HepG2 (cell line): ENCODE data around the gene KHNYN. TPM values are rescaled to one million over a fixed set of nuclear protein-coding genes. Genes with fewer than 3 reads are reported as not detected.

ENCODE experiments used
- E2F5 ChIP-seq: sonication (generic); formaldehyde crosslinking; conservative IDR thresholded peaks from 2 replicates; pipeline ENCODE4 v1.4.0; 2020; ENCODE audit warnings: missing genetic modification reagents
- EP300 ChIP-seq, 3 experiments: sonication (generic) in 1 of 3; formaldehyde crosslinking in 1 of 3; IDR thresholded peaks; 2 replicates each; pipeline versions ENCODE4 v1.5.1 to v1.6.1; 2011 to 2020; ENCODE audit warnings: low read depth in 2 of 3, low read length in 2 of 3, borderline replicate concordance in 1 of 3, improper control_type of control experiment in 1 of 3, mild to moderate bottlenecking in 1 of 3, missing genetic modification reagents in 1 of 3, moderate library complexity in 1 of 3
- HDAC1 ChIP-seq: sonication (generic); formaldehyde crosslinking; IDR thresholded peaks from 2 replicates; pipeline ENCODE4 v1.5.1; 2020; ENCODE audit warnings: mild to moderate bottlenecking, missing genetic modification reagents
- HIVEP1 ChIP-seq: sonication (generic); formaldehyde crosslinking; IDR thresholded peaks from 2 replicates; pipeline ENCODE4 v1.4.0; 2020; ENCODE audit warnings: mild to moderate bottlenecking, missing genetic modification reagents
- HOMEZ ChIP-seq: IDR thresholded peaks from 2 replicates; pipeline ENCODE4 v1.6.1; 2016; ENCODE audit warnings: low read depth
- KLF12 ChIP-seq: sonication (generic); formaldehyde crosslinking; IDR thresholded peaks from 2 replicates; pipeline ENCODE4 v1.4.0; 2020; ENCODE audit warnings: missing genetic modification reagents, borderline replicate concordance
- LRRFIP1 ChIP-seq: sonication (generic); formaldehyde crosslinking; conservative IDR thresholded peaks from 2 replicates; pipeline ENCODE4 v1.4.0; 2020; ENCODE audit warnings: missing genetic modification reagents
- MZF1 ChIP-seq: sonication (generic); formaldehyde crosslinking; IDR thresholded peaks from 2 replicates; pipeline ENCODE4 v1.8.1; 2023; ENCODE audit warnings: mild to moderate bottlenecking, missing genetic modification reagents, borderline replicate concordance
- NFIB ChIP-seq: sonication (generic); formaldehyde crosslinking; IDR thresholded peaks from 2 replicates; pipeline ENCODE4 v1.9.0; 2021; ENCODE audit warnings: missing genetic modification reagents, mild to moderate bottlenecking, borderline replicate concordance
- NONO ChIP-seq, 2 experiments: fragments of 450-650 bp in 1 of 2; sonication (generic) in 1 of 2; formaldehyde crosslinking in 1 of 2; IDR thresholded peaks in 1 of 2; conservative IDR thresholded peaks in 1 of 2; 2 replicates each; pipeline versions ENCODE4 v1.6.1 to v1.8.0; 2017 to 2022; ENCODE audit warnings: mild to moderate bottlenecking in 1 of 2, missing genetic modification reagents in 1 of 2, moderate library complexity in 1 of 2
- PHF21A ChIP-seq: sonication (generic); formaldehyde crosslinking; IDR thresholded peaks from 2 replicates; pipeline ENCODE4 v1.5.0; 2020; ENCODE audit warnings: mild to moderate bottlenecking, missing genetic modification reagents
- PTBP1 ChIP-seq: fragments of 200-400 bp; formaldehyde crosslinking; IDR thresholded peaks from 2 replicates; pipeline ENCODE4 v1.6.1; 2018; ENCODE audit warnings: low read length, low read depth; ENCODE audit not compliant: poor library complexity, severe bottlenecking
- SMC3 ChIP-seq: IDR thresholded peaks from 2 replicates; pipeline ENCODE4 v1.6.1; 2011; ENCODE audit warnings: low read length, improper control_type of control experiment
- YY1 ChIP-seq: IDR thresholded peaks from 2 replicates; pipeline ENCODE4 v1.6.1; 2011; ENCODE audit warnings: low read length, low read depth, moderate library complexity, mild to moderate bottlenecking; ENCODE audit not compliant: insufficient read depth, insufficient replicate concordance
- ZBTB39 ChIP-seq: sonication (generic); formaldehyde crosslinking; IDR thresholded peaks from 2 replicates; pipeline ENCODE4 v1.5.0; 2020; ENCODE audit warnings: missing genetic modification reagents
- ZNF230 ChIP-seq: sonication (generic); formaldehyde crosslinking; IDR thresholded peaks from 2 replicates; pipeline ENCODE4 v1.4.0; 2020; ENCODE audit warnings: mild to moderate bottlenecking, missing genetic modification reagents
- ZNF382 ChIP-seq: sonication (generic); formaldehyde crosslinking; IDR thresholded peaks from 2 replicates; pipeline ENCODE4 v1.5.0; 2020; ENCODE audit warnings: missing genetic modification reagents, mild to moderate bottlenecking, borderline replicate concordance
- ZNF564 ChIP-seq: sonication (generic); formaldehyde crosslinking; IDR thresholded peaks from 2 replicates; pipeline ENCODE4 v1.8.1; 2023; ENCODE audit warnings: mild to moderate bottlenecking, missing genetic modification reagents
- ZNF788 ChIP-seq: sonication (generic); formaldehyde crosslinking; IDR thresholded peaks from 2 replicates; pipeline ENCODE4 v1.5.0; 2020; ENCODE audit warnings: mild to moderate bottlenecking, missing genetic modification reagents, borderline replicate concordance
- ZNF883 ChIP-seq: sonication (generic); formaldehyde crosslinking; IDR thresholded peaks from 2 replicates; pipeline ENCODE4 v1.5.1; 2020; ENCODE audit warnings: mild to moderate bottlenecking, missing genetic modification reagents; ENCODE audit errors: not compliant biosample characterization
- polyA plus RNA-seq, 8 experiments: library from polyadenylated mRNA; depleted of rRNA in 3 of 8; stranded (reverse) in 7 of 8; unstranded in 1 of 8; fragments of >200 nt; fragmentation: Illumina TruSeq in 4 of 8; extraction: Trizol in 4 of 8; gene quantifications; 2 replicates each; pipeline versions ENCODE4 v1.2.1 to v1.2.3, GENCODE V29; 2011 to 2016; ENCODE audit warnings: low read depth in 4 of 8, missing spikeins in 1 of 8, mixed read lengths in 1 of 8; ENCODE audit not compliant: insufficient read depth in 1 of 8
- total RNA-seq, 5 experiments: library from RNA; depleted of rRNA; stranded (reverse); fragments of >200 nt; fragmentation: Illumina TruSeq; extraction: Trizol; gene quantifications; 2 replicates each; pipeline ENCODE4 v1.2.3, GENCODE V29; 2016; ENCODE audit warnings: low read depth in 1 of 5
- TF ChIP-seq, protein P1 (sequence below): IDR thresholded peaks from 2 replicates; pipeline ENCODE4 v1.6.1; 2016; ENCODE audit warnings: mild to moderate bottlenecking, missing biosample characterization, missing genetic modification reagents

The KHNYN gene
- total and polyA plus RNA-seq, 2 of the 13 experiments (the other 11 are each of a cell fraction or from before 2014, with no cell fraction given): 52.8 to 75.7 TPM

DNA sequence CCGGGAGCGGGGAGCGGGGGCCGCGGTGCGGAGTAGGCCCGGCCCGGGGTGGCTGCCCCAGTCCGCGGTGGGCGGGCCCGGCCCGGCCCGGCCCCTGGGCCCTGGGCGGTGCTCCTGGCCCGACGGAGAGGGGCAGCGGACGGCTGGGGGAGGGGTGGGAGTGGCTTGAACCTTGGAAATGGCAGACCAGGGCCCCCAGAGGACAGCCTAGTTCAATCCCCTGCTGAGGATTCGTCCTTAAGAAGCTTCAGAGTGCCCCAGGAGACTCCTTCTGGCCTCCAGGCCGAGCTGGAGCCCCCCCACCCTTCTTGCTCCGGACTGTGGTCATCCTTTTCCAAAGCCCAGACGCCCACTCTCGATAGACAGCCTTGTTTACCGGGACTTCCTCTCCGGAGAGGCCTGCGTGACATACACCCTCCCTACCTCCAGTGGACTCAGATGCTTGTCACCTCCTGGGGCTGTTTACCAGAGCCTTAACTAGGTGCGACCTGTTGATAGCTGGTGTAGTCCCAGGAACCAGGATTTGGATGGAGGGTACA, 458 bp downstream of the KHNYN start (continued):
- no peak for TF ChIP-seq ZBTB39
- TF ChIP-seq MZF1 (CRISPR knock-in tag): no peak
- peak; percentile 36 for TF ChIP-seq YY1
- peak; percentile 25; the same call in 1 of the 2 replicates for TF ChIP-seq HOMEZ (CRISPR knock-in tag)
- TF ChIP-seq ZNF382 (CRISPR knock-in tag): no peak
- no peak for TF ChIP-seq ZNF788 (CRISPR knock-in tag)
- no peak for TF ChIP-seq LRRFIP1 (CRISPR knock-in tag)
- TF ChIP-seq KLF12: no peak
- TF ChIP-seq NONO (IDR thresholded peaks at IDR 0.05): no peak
- no peak for TF ChIP-seq NONO (CRISPR knock-in tag; conservative IDR thresholded peaks at IDR 0.05)
- TF ChIP-seq PTBP1: no peak
- TF ChIP-seq, protein P1, sequence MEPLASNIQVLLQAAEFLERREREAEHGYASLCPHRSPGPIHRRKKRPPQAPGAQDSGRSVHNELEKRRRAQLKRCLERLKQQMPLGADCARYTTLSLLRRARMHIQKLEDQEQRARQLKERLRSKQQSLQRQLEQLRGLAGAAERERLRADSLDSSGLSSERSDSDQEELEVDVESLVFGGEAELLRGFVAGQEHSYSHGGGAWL (CRISPR knock-in tag): no peak
- TF ChIP-seq ZNF564: no peak
- no peak for TF ChIP-seq ZNF230 (CRISPR knock-in tag)
- TF ChIP-seq NFIB: no peak
- TF ChIP-seq HIVEP1 (CRISPR knock-in tag): no peak
- TF ChIP-seq HDAC1 (CRISPR knock-in tag): no peak
- no peak for TF ChIP-seq EP300 (IDR thresholded peaks at IDR 0.05; ENCODE audit: low read depth in 2 of 2, low read length in 2 of 2)
- no peak for TF ChIP-seq EP300 (CRISPR knock-in tag; IDR thresholded peaks at IDR 0.05; ENCODE audit: borderline replicate concordance)
- TF ChIP-seq E2F5: 0 out of 2 replicates have a peak, but pooled peaks have one; percentile 35
- TF ChIP-seq PHF21A (CRISPR knock-in tag): no peak
- TF ChIP-seq ZNF883 (CRISPR knock-in tag): no peak
- no peak for TF ChIP-seq SMC3
